Fibroblast of pulmonary artery (primary cell): ENCODE data around the gene ZSCAN16.

ENCODE experiments used
- DNase-seq: peaks from one replicate; pipeline ENCODE4 v3.0.0-alpha.2; 2010; ENCODE audit warnings: low read depth
- H3K4me3 ChIP-seq: replicated peaks from 2 replicates; pipeline ENCODE4 v1.5.1; 2011; ENCODE audit warnings: low read depth, mild to moderate bottlenecking, control low read depth, low read length, moderate library complexity
- TF ChIP-seq, protein P1 (sequence below): IDR thresholded peaks from 2 replicates; pipeline ENCODE4 v1.5.1; 2011; ENCODE audit warnings: mild to moderate bottlenecking, control low read depth, low read length, inconsistent platforms; ENCODE audit errors: missing control alignments

ZSCAN16 gene

GRCh38 chr6:28134015-28134414 lies 9.6 kb downstream of the ZSCAN16 start:
- H3K4me3 ChIP-seq: no peak overlapping the region
- DNase-seq: peak; percentile 67
- TF ChIP-seq, protein P1, sequence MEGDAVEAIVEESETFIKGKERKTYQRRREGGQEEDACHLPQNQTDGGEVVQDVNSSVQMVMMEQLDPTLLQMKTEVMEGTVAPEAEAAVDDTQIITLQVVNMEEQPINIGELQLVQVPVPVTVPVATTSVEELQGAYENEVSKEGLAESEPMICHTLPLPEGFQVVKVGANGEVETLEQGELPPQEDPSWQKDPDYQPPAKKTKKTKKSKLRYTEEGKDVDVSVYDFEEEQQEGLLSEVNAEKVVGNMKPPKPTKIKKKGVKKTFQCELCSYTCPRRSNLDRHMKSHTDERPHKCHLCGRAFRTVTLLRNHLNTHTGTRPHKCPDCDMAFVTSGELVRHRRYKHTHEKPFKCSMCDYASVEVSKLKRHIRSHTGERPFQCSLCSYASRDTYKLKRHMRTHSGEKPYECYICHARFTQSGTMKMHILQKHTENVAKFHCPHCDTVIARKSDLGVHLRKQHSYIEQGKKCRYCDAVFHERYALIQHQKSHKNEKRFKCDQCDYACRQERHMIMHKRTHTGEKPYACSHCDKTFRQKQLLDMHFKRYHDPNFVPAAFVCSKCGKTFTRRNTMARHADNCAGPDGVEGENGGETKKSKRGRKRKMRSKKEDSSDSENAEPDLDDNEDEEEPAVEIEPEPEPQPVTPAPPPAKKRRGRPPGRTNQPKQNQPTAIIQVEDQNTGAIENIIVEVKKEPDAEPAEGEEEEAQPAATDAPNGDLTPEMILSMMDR: peak; percentile 64

DNA sequence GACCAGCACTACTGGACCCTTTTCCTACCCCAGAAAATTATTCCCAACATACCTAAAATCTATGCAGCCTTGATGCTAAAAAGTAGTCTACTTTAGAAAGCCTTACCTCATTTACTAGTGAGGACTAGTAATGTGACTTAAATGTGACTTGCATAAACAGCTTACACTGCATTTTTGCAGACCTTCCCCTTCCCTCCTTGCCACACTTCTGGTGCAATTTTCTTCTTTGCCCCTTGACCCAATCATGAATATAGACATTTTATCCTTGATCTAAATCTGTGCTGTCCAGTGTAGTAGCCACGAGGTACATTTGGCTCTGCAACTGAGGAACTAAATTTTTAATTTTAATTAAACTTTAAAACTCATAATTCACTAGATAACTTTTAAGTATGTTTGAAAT lies 10.3 kb downstream of the ZSCAN16 start:
- no peak overlapping the region for H3K4me3 ChIP-seq
- TF ChIP-seq, protein P1: no peak
- DNase-seq: no peak

GRCh38 chr6:28135393-28135792 lies 11.0 kb downstream of the ZSCAN16 start:
- peak overlapping the region; percentile 89 for H3K4me3 ChIP-seq
- TF ChIP-seq, protein P1: no peak
- DNase-seq: no peak

DNA sequence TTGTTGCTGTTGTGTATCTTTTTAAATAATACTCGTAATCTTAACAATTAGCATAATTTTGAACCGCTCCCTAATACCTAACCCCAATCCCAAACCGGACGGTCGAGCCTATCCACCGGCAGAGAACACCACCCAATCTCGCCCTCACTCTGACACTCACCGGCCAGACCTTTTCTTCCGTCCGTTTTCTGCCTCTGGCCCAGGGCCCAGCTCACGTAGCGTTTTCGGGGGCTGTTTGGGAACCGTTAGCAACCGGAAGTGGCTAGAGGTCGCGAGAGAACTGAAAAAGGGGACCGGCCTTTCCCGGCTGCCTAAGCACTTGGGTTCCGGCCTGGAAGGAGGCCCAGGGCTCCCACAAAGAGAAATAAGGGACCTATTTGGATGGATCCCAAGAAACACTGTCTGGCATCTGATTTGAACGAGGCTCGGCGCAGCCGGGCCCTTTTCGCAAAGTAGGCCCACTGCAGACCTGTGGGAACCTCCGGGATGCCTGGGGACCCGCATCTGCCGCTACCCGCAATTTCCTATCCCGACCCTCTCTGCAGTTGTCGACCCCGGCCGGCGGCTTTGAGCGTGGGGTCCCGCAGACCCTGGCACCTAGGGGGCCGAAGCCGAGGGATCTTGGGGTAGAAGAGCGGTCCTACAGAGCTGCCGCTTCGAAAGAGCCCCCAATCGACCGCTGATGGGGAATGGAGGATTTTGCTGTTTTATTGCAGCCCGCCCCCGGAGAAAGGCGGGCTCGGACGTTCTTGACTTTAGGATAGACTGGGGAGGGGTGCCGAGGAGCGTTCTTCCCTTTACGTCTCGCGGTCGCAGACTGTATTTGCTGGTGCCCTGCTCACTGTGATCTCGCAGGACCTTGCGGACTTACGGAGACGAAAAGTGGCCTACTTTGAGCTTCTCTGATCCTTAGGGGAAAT lies 12.4 kb downstream of the ZSCAN16 start:
- TF ChIP-seq, protein P1: no peak
- H3K4me3 ChIP-seq: peak overlapping the region; percentile 89
- DNase-seq: peak; percentile 97

DNA sequence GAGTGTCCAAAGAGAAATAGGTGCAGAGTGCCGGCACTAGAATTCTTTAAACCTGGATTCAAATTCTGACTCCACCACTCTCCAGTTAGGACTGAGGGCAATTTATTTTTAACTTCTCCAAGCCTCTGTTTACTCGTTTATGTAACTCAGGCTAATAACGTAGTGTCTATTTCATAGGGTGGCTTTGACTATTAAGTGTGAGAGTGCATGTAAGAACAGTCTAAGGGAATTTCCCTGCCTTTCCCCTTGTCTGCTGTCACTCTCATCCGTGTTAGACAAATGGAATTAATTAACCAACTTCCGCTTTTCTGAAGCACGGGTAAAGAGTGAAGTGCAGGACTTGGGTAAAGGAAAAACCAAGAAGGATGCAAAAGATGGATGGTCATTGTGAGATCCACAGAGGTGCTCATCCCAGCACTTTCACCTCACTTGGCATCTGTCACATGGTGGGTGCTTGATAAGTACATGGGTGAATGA lies 13.1 kb downstream of the ZSCAN16 start:
- peak overlapping the region; percentile 89 for H3K4me3 ChIP-seq
- peak; percentile 27 for DNase-seq
- TF ChIP-seq, protein P1: no peak

GRCh38 chr6:28139860-28140543 lies 15.6 kb downstream of the ZSCAN16 start:
- TF ChIP-seq, protein P1: no peak
- no peak overlapping the region for H3K4me3 ChIP-seq
- no peak for DNase-seq
